Endothelial cell of umbilical vein (primary cell): ENCODE results near the gene RANBP17. TPM values are rescaled to one million over a fixed set of nuclear protein-coding genes. Genes with fewer than 3 reads are reported as not detected.

Experiments
- BruUV-seq: library from RNA; stranded (reverse); fragments of 400-500 nt; replicated peaks from 2 replicates; lab custom pipeline; 2021; lab: Mats Ljungman, UMichigan
- CTCF ChIA-PET: fragments of 300-600, 350-600 bp; sonication (Branson Sonifier 250); formaldehyde crosslinking; loops from one replicate; lab custom pipeline; 2021; ENCODE audit warnings: antibody characterized with exemption, inconsistent platforms; lab: Charles Lee
- POLR2A ChIA-PET: fragments of 300-600, 350-600 bp; sonication (Branson Sonifier 250); formaldehyde crosslinking; loops from one replicate; lab custom pipeline; 2021; ENCODE audit warnings: antibody characterized with exemption, inconsistent platforms; lab: Charles Lee
- DNase-seq: peaks from one replicate; pipeline ENCODE4 v3.0.0-alpha.2; 2011; ENCODE audit warnings: low read depth, low spot score
- FAIRE-seq: peaks from 2 replicates; lab custom pipeline; 2011; peaks lifted over from hg19 to GRCh38; lab: Jason Lieb, UNC
- H2AFZ ChIP-seq: 2 replicates; pipeline ENCODE4 v1.6.0; 2012; ENCODE audit warnings: low read depth, low read length, control low read depth, inconsistent platforms
- H3K27ac ChIP-seq: 2 replicates; pipeline ENCODE4 v1.5.1; 2011; ENCODE audit warnings: low read depth, mild to moderate bottlenecking, control low read depth, low read length, moderate library complexity; ENCODE audit not compliant: insufficient read depth
- H3K27me3 ChIP-seq, 2 experiments: 2 replicates each; pipeline versions ENCODE4 v1.6.0 to v1.6.1; 2011; ENCODE audit warnings: low read length in 2 of 2, mixed read lengths in 1 of 2; ENCODE audit not compliant: control insufficient read depth in 2 of 2, insufficient read depth in 2 of 2
- H3K36me3 ChIP-seq, 2 experiments: 2 replicates in 1 of 2; 3 replicates in 1 of 2; pipeline ENCODE4 v1.5.1; 2011; ENCODE audit warnings: low read length in 2 of 2, mild to moderate bottlenecking in 1 of 2, moderate library complexity in 1 of 2; ENCODE audit not compliant: control insufficient read depth in 2 of 2, insufficient read depth in 2 of 2; ENCODE audit errors: extremely low read depth in 1 of 2
- H3K4me1 ChIP-seq: 3 replicates; pipeline ENCODE4 v1.5.1; 2011; ENCODE audit warnings: mild to moderate bottlenecking, low read length; ENCODE audit not compliant: control insufficient read depth, insufficient read depth; ENCODE audit errors: extremely low read depth
- H3K4me2 ChIP-seq: 2 replicates; pipeline ENCODE4 v1.6.1; 2011; ENCODE audit warnings: low read length, control low read depth, mixed read lengths; ENCODE audit not compliant: insufficient read depth
- H3K4me3 ChIP-seq, 3 experiments: fragments of 200-600 bp in 1 of 3; sonication (generic), shearing (Covaris generic) in 1 of 3; replicated peaks in 1 of 3; 2 replicates each; pipeline ENCODE4 v1.5.1; 2011 to 2016; ENCODE audit warnings: control low read depth in 3 of 3, low read length in 3 of 3, mild to moderate bottlenecking in 2 of 3, inconsistent platforms in 1 of 3, low read depth in 1 of 3, moderate library complexity in 1 of 3; ENCODE audit not compliant: insufficient read depth in 1 of 3
- H3K79me2 ChIP-seq: 2 replicates; pipeline ENCODE4 v1.6.0; 2012; ENCODE audit warnings: low read length, inconsistent platforms; ENCODE audit not compliant: control insufficient read depth, insufficient read depth
- H3K9ac ChIP-seq: replicated peaks from 2 replicates; pipeline ENCODE3; 2011; ENCODE audit warnings: low read length, control low read depth; ENCODE audit not compliant: insufficient read depth; ENCODE audit errors: extremely low read depth
- H3K9me1 ChIP-seq: replicated peaks from 3 replicates; pipeline ENCODE4 v1.6.0; 2011; ENCODE audit warnings: mild to moderate bottlenecking, low read length; ENCODE audit not compliant: control insufficient read depth, insufficient read depth; ENCODE audit errors: extremely low read depth
- H3K9me3 ChIP-seq: replicated peaks from 2 replicates; pipeline ENCODE4 v1.5.1; 2012; ENCODE audit warnings: low read length, inconsistent platforms; ENCODE audit not compliant: control insufficient read depth, insufficient read depth
- H4K20me1 ChIP-seq: replicated peaks from 2 replicates; pipeline ENCODE3; 2011; ENCODE audit warnings: mild to moderate bottlenecking, low read length; ENCODE audit not compliant: control insufficient read depth, insufficient read depth; ENCODE audit errors: extremely low read depth
- EZH2 ChIP-seq: IDR thresholded peaks from 2 replicates; pipeline ENCODE4 v1.6.1; 2012; ENCODE audit warnings: borderline replicate concordance, low read depth, mild to moderate bottlenecking, moderate library complexity, low read length, inconsistent platforms; ENCODE audit not compliant: severe bottlenecking
- GATA2 ChIP-seq: IDR thresholded peaks from 2 replicates; pipeline ENCODE4 v1.7.0; 2011; ENCODE audit warnings: low read depth, mild to moderate bottlenecking, moderate library complexity, mixed read lengths, low read length; ENCODE audit not compliant: insufficient read length, insufficient read depth
- JUN ChIP-seq: IDR thresholded peaks from 2 replicates; pipeline ENCODE4 v1.6.1; 2011; ENCODE audit warnings: borderline replicate concordance, low read depth; ENCODE audit not compliant: insufficient read length, insufficient read depth
- MYC ChIP-seq: IDR thresholded peaks from one replicate; pipeline ENCODE4 v1.6.1; 2011; ENCODE audit warnings: mild to moderate bottlenecking, low read depth, low read length
- POLR2A ChIP-seq: IDR thresholded peaks from 2 replicates; pipeline ENCODE4 v1.6.1; 2012; ENCODE audit warnings: low read depth, mild to moderate bottlenecking, control low read depth, low read length
- dilution Hi-C: fragments of 300-500 bp; cut with MboI; formaldehyde crosslinking; loops from one replicate; pipeline ENCODE4 v1.15.0; 2019; ENCODE audit warnings: low sequenced_read_pairs; ENCODE audit not compliant: extremely low pct_ligation_motif_present
- intact Hi-C: fragments of 100-400 bp; cut with micrococcal nuclease; formaldehyde crosslinking; loops from one replicate; pipeline ENCODE4 v1.10.0; 2022
- polyA plus RNA-seq, 4 experiments: library from polyadenylated mRNA; depleted of rRNA in 3 of 4; stranded (reverse) in 3 of 4; unstranded in 1 of 4; fragments of >200 nt; gene quantifications; 2 replicates each; pipeline versions ENCODE4 v1.2.1 to v1.2.3, GENCODE V29; 2011 to 2012; ENCODE audit warnings: missing spikeins in 1 of 4
- total RNA-seq: library from RNA; stranded (reverse); gene quantifications from 2 replicates; pipeline ENCODE4 v1.2.3, GENCODE V29; 2021
- TF ChIP-seq, protein P1 (sequence below): IDR thresholded peaks from 2 replicates; pipeline ENCODE4 v1.6.1; 2011; ENCODE audit not compliant: insufficient read depth, insufficient read length
- TF ChIP-seq, protein P2 (sequence below), 2 donors: IDR thresholded peaks; 1 replicate in 1 of 2; 2 replicates in 1 of 2; pipeline ENCODE4 v1.5.1; 2011; ENCODE audit warnings: low read length in 2 of 2, mild to moderate bottlenecking in 2 of 2, moderate library complexity in 2 of 2, control low read depth in 1 of 2, inconsistent platforms in 1 of 2, low read depth in 1 of 2; ENCODE audit not compliant: insufficient read depth in 1 of 2; ENCODE audit errors: extremely low read depth in 1 of 2

Gene RANBP17
- total and polyA plus RNA-seq, 2 donors (not counting 3 experiments of a cell fraction or from before 2014, with no cell fraction given), result 5.6 to 13.6 TPM

DNA sequence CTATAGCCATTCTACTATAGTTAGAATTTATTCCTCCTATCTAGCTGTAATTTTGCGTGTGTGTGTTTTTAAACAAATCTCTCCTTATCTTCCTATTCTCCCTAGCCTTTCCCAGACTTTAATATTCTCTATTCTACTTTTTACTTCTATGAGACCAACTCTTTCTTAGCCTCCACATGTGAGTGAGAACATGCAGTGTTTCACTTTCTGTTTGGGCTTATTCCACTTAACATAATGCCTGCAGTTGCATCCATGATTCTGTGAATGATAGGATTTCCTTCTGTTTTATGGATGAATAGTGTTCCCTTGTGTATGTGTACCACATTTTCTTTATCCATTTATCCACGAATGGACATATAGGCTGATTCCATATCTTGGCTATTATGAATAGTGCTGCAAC is 254.9 kb downstream of the RANBP17 start:
- no peak overlapping the region for H3K4me2 ChIP-seq
- no TSS peak for BruUV-seq
- H3K4me3 ChIP-seq, result no peak overlapping the region
- FAIRE-seq, result no peak
- ChIA-PET POLR2A (no interaction called here), CTCF (no interaction called here)
- no peaks in the 10 kb centered on the region for H3K36me3 ChIP-seq
- DNase-seq, result no peak
- H3K4me1 ChIP-seq, result no peaks in the 10 kb centered on the region
- no peak overlapping the region for H3K9ac ChIP-seq
- H3K27me3 ChIP-seq, result no peaks in the 10 kb centered on the region
- TF ChIP-seq, protein P1, sequence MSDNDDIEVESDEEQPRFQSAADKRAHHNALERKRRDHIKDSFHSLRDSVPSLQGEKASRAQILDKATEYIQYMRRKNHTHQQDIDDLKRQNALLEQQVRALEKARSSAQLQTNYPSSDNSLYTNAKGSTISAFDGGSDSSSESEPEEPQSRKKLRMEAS, result no peak
- TF ChIP-seq, protein P2, sequence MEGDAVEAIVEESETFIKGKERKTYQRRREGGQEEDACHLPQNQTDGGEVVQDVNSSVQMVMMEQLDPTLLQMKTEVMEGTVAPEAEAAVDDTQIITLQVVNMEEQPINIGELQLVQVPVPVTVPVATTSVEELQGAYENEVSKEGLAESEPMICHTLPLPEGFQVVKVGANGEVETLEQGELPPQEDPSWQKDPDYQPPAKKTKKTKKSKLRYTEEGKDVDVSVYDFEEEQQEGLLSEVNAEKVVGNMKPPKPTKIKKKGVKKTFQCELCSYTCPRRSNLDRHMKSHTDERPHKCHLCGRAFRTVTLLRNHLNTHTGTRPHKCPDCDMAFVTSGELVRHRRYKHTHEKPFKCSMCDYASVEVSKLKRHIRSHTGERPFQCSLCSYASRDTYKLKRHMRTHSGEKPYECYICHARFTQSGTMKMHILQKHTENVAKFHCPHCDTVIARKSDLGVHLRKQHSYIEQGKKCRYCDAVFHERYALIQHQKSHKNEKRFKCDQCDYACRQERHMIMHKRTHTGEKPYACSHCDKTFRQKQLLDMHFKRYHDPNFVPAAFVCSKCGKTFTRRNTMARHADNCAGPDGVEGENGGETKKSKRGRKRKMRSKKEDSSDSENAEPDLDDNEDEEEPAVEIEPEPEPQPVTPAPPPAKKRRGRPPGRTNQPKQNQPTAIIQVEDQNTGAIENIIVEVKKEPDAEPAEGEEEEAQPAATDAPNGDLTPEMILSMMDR (IDR thresholded peaks at IDR 0.05; ENCODE audit: extremely low read depth in 1 of 2, insufficient read depth in 1 of 2, low read depth in 1 of 2, low read length in 2 of 2), result no peak
- TF ChIP-seq GATA2, result no peak
- TF ChIP-seq POLR2A, result no peak
- no peak for TF ChIP-seq EZH2
- TF ChIP-seq JUN, result no peak
- no peak for TF ChIP-seq MYC
- H2AFZ ChIP-seq, result no peak overlapping the region
- H4K20me1 ChIP-seq, result no peaks in the 10 kb centered on the region
- no peaks in the 10 kb centered on the region for H3K9me3 ChIP-seq
- no peaks in the 10 kb centered on the region for H3K79me2 ChIP-seq
- dilution Hi-C loops (no loop called here), intact Hi-C loops (no loop called here)
- H3K9me1 ChIP-seq, result no peaks in the 10 kb centered on the region
- no peak overlapping the region for H3K27ac ChIP-seq
